ENCODE results near the gene SH2B3. TPM values are rescaled to one million over a fixed set of nuclear protein-coding genes. Genes with fewer than 3 reads are reported as not detected.
A peak's percentile ranks its signal among the peaks of the same experiment; 100 is the strongest.

Gene SH2B3
- total and polyA plus RNA-seq, 8 donors: 19.2 to 42.0 (median 22.5) TPM

- Histone ChIP-seq H3K27ac (no peak overlapping the region), H3K4me3 (no peak overlapping the region), H3K27me3 (no peaks in the 10 kb centered on the region), H3K4me1 (peaks cover 4 to 33% of the 10 kb centered on the region in 2 donors), H3K36me3 (peaks cover 0 to 58% of the 10 kb centered on the region in 2 donors), H3K9me3 (no peaks in the 10 kb centered on the region)
- ATAC-seq (no peak), DNase-seq (no peak)
- TF ChIP-seq CTCF (IDR thresholded peaks at IDR 0.05): no peak
- intact Hi-C loops (cut with DNase I): no loop called here
These were observed 12.8 kb downstream of the SH2B3 start for GRCh38 chr12:111418594-111418880.

DNA sequence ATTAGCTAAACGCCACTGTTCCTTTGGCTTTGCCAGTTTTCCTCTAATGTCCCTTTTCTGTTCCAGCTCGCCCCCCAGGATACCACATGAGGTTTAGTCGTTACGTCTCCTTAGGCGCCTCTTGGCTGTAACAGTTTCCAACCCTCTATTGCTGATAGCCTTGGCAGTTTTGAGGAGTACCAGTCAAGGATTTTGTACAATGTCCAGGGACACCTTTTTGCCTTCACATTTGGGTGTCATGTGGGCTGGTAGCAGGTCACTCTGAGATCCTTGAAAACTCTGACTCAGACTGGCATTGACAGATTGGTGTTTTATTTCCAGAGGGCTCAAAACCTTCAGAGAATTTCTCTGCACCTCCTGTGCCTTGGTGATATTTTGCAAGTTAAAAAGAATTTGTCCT, 14.1 kb downstream of the SH2B3 start:
- H3K27ac ChIP-seq: no peak overlapping the region
- no peaks in the 10 kb centered on the region for H3K9me3 ChIP-seq
- H3K27me3 ChIP-seq: no peaks in the 10 kb centered on the region
- ATAC-seq: no peak
- H3K4me3 ChIP-seq: no peak overlapping the region
- no peak for TF ChIP-seq CTCF (IDR thresholded peaks at IDR 0.05)
- peaks cover 0 to 58% of the 10 kb centered on the region in 2 donors for H3K36me3 ChIP-seq
- no peak for DNase-seq
- peaks cover 0 to 34% of the 10 kb centered on the region in 2 donors for H3K4me1 ChIP-seq
- intact Hi-C loops (cut with DNase I): no loop called here

- ATAC-seq: no peak
- H3K9me3 ChIP-seq: no peaks in the 10 kb centered on the region
- H3K27me3 ChIP-seq: no peaks in the 10 kb centered on the region
- no peak for TF ChIP-seq CTCF (IDR thresholded peaks at IDR 0.05)
- no peak for DNase-seq
- peaks cover 0 to 57% of the 10 kb centered on the region in 2 donors for H3K36me3 ChIP-seq
- H3K27ac ChIP-seq: no peak overlapping the region
- no peak overlapping the region for H3K4me3 ChIP-seq
- intact Hi-C loops (cut with DNase I): no loop called here
- H3K4me1 ChIP-seq: peaks cover 0 to 35% of the 10 kb centered on the region in 2 donors
These were observed 14.8 kb downstream of the SH2B3 start for GRCh38 chr12:111420494-111420893.

DNA sequence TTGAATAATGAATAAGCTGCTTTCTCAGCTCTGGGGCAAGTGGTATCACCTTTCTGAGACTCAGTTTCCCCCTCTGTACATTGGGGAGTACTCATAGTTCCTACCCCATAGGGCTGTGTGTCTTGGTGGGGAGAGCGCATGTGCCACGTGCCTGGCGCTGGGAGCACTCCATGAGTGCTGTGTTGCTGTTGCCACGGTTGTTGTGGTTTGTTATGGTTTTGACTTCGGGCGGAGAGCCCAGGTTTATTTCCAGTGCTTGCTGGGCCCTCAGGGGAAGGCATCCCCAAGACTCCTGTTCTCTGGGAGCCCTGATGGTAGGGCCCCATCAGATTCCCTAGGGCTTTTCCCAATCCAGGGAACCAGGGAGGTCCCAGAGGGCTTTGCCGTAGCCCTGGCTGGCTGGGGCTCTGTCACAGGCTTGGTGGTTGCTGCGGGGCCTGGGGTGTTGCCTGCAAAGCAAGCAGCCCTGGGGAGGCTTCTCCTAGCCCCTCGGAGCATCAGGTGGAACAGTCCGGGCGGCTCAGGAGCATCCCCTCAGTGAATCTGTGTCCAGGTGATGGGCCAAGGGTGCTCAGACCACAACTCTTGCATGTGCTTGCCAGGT, 18.6 kb downstream of the SH2B3 start:
- DNase-seq (no peak), ATAC-seq (no peak)
- Histone ChIP-seq H3K4me3 (no peak overlapping the region), H3K27ac (no peak overlapping the region), H3K36me3 (peaks cover 0 to 28% of the 10 kb centered on the region in 2 donors), H3K9me3 (no peaks in the 10 kb centered on the region), H3K27me3 (no peaks in the 10 kb centered on the region), H3K4me1 (peaks cover 2 to 67% of the 10 kb centered on the region in 2 donors)
- no peak for TF ChIP-seq CTCF (IDR thresholded peaks at IDR 0.05)
- intact Hi-C loops (cut with DNase I): no loop called here

DNA sequence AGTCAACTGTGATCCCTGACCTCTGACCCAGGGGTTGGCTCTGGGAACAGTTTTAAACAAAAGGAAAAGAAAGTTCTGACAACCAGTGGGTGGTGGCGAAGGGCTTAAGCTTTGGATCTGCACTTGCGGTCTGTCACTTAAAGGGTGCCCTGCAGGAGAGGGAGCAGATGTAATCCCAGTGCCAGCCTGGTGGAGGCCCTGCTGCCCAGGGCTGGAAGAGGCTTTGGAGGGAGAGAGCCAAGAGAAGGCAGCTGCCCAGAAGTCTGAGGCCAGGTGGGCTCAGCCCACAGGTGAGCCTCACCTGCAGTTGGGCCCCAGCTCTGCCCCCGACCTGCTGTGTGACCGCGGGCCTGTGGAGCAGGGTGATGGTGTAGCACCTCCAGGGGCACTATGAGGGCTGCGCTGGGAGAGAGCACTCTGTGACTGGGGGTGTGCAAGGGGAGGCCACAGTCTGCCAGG, 19.1 kb downstream of the SH2B3 start:
- TF ChIP-seq CTCF (IDR thresholded peaks at IDR 0.05): no peak
- Histone ChIP-seq H3K27me3 (no peaks in the 10 kb centered on the region), H3K27ac (peak overlapping the region in 1 of 2 donors; percentile 64), H3K36me3 (peaks cover 0 to 22% of the 10 kb centered on the region in 2 donors), H3K9me3 (no peaks in the 10 kb centered on the region), H3K4me1 (peaks cover 8 to 72% of the 10 kb centered on the region in 2 donors), H3K4me3 (no peak overlapping the region)
- ATAC-seq (no peak), DNase-seq (no peak)
- intact Hi-C loops (cut with DNase I): no loop called here
